Endometrial microvascular endothelial cells (primary cell): ENCODE results near the gene FBXO2. TPM values are rescaled to one million over a fixed set of nuclear protein-coding genes. Genes with fewer than 3 reads are reported as not detected.
"Not testable (repeated sequence)": the region's sequence is repeated elsewhere in the genome, so short reads cannot be mapped to it uniquely, and the experiment has no call there.

Experiments
- in situ Hi-C: cut with HindIII; loops from 2 replicates; pipeline ENCODE4 v1.10.0; 2017; ENCODE audit warnings: low sequenced_read_pairs, low pct_unique_long_range_greater_than_20kb; ENCODE audit errors: inconsistent ontology term
- total RNA-seq: library from RNA; depleted of rRNA; stranded (reverse); fragments of >200 nt; gene quantifications from one replicate; pipeline ENCODE4 v1.2.3, GENCODE V29; 2015; ENCODE audit errors: inconsistent ontology term

The FBXO2 gene
- total RNA-seq, 1 donor from 2014 or later: not detected

- in situ Hi-C loops: not testable (repeated sequence)
Observed at GRCh38 chr1:11642418-11643017, 11.7 kb downstream of the FBXO2 start.

- in situ Hi-C loops: no loop called here
Observed at GRCh38 chr1:11641776-11642305, 12.4 kb downstream of the FBXO2 start.

GRCh38 chr1:11640944-11641343 lies 13.3 kb downstream of the FBXO2 start:
- in situ Hi-C loops: no loop called here

- in situ Hi-C loops: no loop called here
Observed at GRCh38 chr1:11640101-11640500, 14.1 kb downstream of the FBXO2 start.

GRCh38 chr1:11639372-11639771 lies 14.9 kb downstream of the FBXO2 start:
- in situ Hi-C loops: no loop called here

GRCh38 chr1:11638121-11638520 lies 16.1 kb downstream of the FBXO2 start:
- in situ Hi-C loops: no loop called here

GRCh38 chr1:11634365-11635192 lies 19.6 kb downstream of the FBXO2 start:
- in situ Hi-C loops: no loop called here

- in situ Hi-C loops: no loop called here
Observed at GRCh38 chr1:11629184-11630016, 24.8 kb downstream of the FBXO2 start.

GRCh38 chr1:11628767-11629166 lies 25.5 kb downstream of the FBXO2 start:
- in situ Hi-C loops: no loop called here

GRCh38 chr1:11626551-11626950 lies 27.7 kb downstream of the FBXO2 start:
- in situ Hi-C loops: no loop called here

GRCh38 chr1:11623702-11624101 lies 30.5 kb downstream of the FBXO2 start:
- in situ Hi-C loops: loop anchor here (25.0 kb wide), 1 partner anchor 286 kb away; no protein-coding TSS in a partner anchor

GRCh38 chr1:11622398-11622797 lies 31.8 kb downstream of the FBXO2 start:
- in situ Hi-C loops: loop anchor here (25.0 kb wide), 1 partner anchor 285 kb away; no protein-coding TSS in a partner anchor

GRCh38 chr1:11620924-11621323 lies 33.3 kb downstream of the FBXO2 start:
- in situ Hi-C loops: loop anchor here (25.0 kb wide), 1 partner anchor 284 kb away; no protein-coding TSS in a partner anchor

GRCh38 chr1:11620405-11620804 lies 33.8 kb downstream of the FBXO2 start:
- in situ Hi-C loops: loop anchor here (25.0 kb wide), 1 partner anchor 283 kb away; no protein-coding TSS in a partner anchor

- in situ Hi-C loops: loop anchor here (25.0 kb wide), 1 partner anchor 280 kb away; no protein-coding TSS in a partner anchor
Observed at GRCh38 chr1:11617741-11618140, 36.5 kb downstream of the FBXO2 start.

GRCh38 chr1:11617314-11617713 lies 36.9 kb downstream of the FBXO2 start:
- in situ Hi-C loops: loop anchor here (25.0 kb wide), 1 partner anchor 280 kb away; no protein-coding TSS in a partner anchor

- in situ Hi-C loops: loop anchor here (25.0 kb wide), 1 partner anchor 279 kb away; no protein-coding TSS in a partner anchor
Observed at GRCh38 chr1:11616766-11617165, 37.5 kb downstream of the FBXO2 start.

GRCh38 chr1:11615090-11615489 lies 39.1 kb downstream of the FBXO2 start:
- in situ Hi-C loops: loop anchor here (25.0 kb wide), 1 partner anchor 278 kb away; no protein-coding TSS in a partner anchor

GRCh38 chr1:11613347-11613746 lies 40.9 kb downstream of the FBXO2 start:
- in situ Hi-C loops: loop anchor here (25.0 kb wide), 1 partner anchor 276 kb away; no protein-coding TSS in a partner anchor
